A549 (cell line): ENCODE results near the gene ZFAND2B.

ENCODE experiments used
- CBX2 ChIP-seq: fragments of 200-600 bp; sonication (generic); IDR thresholded peaks from 2 replicates; pipeline ENCODE4 v1.6.1; 2016; ENCODE audit warnings: low read depth, mild to moderate bottlenecking, borderline replicate concordance
- JUN ChIP-seq, 2 experiments: fragments of >200 bp; sonication (Bioruptor Twin); formaldehyde crosslinking; IDR thresholded peaks; 2 replicates in 1 of 2; 3 replicates in 1 of 2; pipeline ENCODE4 v1.6.1; 2016 to 2017
- MYC ChIP-seq: IDR thresholded peaks from 2 replicates; pipeline ENCODE4 v1.6.1; 2012; ENCODE audit warnings: mild to moderate bottlenecking, inconsistent platforms, low read length, improper control_type of control experiment, borderline replicate concordance
- POLR2A ChIP-seq: IDR thresholded peaks from 2 replicates; pipeline ENCODE4 v1.6.1; 2012; ENCODE audit warnings: mild to moderate bottlenecking, low read length
- REST ChIP-seq: fragments of 200-600 bp; sonication (generic); IDR thresholded peaks from 2 replicates; pipeline ENCODE4 v1.6.1; 2016; ENCODE audit warnings: antibody characterized with exemption, mild to moderate bottlenecking, moderate library complexity
- TP53 ChIP-seq: fragments of 250-450 bp; sonication (Bioruptor Pico); IDR thresholded peaks from 2 replicates; pipeline ENCODE4 v1.5.0; 2021; ENCODE audit warnings: mild to moderate bottlenecking, moderate library complexity
- TF ChIP-seq, protein P1 (sequence below): fragments of >200 bp; sonication (Bioruptor Twin); formaldehyde crosslinking; IDR thresholded peaks from 3 replicates; pipeline ENCODE4 v1.5.1; 2016

- no peak for TF ChIP-seq TP53
- TF ChIP-seq REST: no peak
- TF ChIP-seq, protein P1, sequence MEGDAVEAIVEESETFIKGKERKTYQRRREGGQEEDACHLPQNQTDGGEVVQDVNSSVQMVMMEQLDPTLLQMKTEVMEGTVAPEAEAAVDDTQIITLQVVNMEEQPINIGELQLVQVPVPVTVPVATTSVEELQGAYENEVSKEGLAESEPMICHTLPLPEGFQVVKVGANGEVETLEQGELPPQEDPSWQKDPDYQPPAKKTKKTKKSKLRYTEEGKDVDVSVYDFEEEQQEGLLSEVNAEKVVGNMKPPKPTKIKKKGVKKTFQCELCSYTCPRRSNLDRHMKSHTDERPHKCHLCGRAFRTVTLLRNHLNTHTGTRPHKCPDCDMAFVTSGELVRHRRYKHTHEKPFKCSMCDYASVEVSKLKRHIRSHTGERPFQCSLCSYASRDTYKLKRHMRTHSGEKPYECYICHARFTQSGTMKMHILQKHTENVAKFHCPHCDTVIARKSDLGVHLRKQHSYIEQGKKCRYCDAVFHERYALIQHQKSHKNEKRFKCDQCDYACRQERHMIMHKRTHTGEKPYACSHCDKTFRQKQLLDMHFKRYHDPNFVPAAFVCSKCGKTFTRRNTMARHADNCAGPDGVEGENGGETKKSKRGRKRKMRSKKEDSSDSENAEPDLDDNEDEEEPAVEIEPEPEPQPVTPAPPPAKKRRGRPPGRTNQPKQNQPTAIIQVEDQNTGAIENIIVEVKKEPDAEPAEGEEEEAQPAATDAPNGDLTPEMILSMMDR: no peak
- no peak for TF ChIP-seq POLR2A
- TF ChIP-seq MYC: no peak
- TF ChIP-seq CBX2: no peak
- TF ChIP-seq JUN (IDR thresholded peaks at IDR 0.05): no peak
These were observed 49.2 kb upstream of the ZFAND2B start for GRCh38 chr2:219157396-219157795.
